DOHH2 (cell line): ENCODE data around the gene SS18L1.

Experiments used
- CTCF ChIP-seq: fragments of 200-600 bp; sonication (generic); IDR thresholded peaks from one replicate; pipeline ENCODE4 v1.5.1; 2014; ENCODE audit warnings: antibody characterized with exemption, mild to moderate bottlenecking, low read depth, low read length; ENCODE audit not compliant: poor library complexity, severe bottlenecking
- EZH2phosphoT487 ChIP-seq: fragments of 200-600 bp; sonication (generic); IDR thresholded peaks from 2 replicates; pipeline ENCODE4 v1.6.1; 2017; ENCODE audit warnings: borderline replicate concordance, mild to moderate bottlenecking, antibody characterized with exemption, low read length, moderate library complexity, mixed read lengths

DNA sequence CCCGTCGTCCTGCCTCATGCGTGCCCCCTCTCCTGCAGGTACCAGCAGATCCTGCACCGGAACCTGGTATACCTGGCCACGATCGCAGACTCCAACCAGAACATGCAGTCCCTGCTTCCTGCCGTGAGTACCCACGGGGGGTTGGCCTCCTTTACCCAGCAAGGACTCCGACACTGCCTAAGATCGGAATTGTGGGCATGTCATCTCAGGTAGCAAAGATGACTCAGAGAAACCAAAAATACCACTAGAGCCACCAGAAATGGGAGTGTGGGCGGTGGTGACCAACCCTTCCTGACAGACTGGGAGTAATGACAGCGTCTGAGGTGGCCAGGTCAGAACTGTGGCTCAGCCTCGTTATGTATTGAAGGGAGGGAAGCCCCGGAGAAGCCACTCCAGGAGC is 16.3 kb downstream of the SS18L1 start:
- TF ChIP-seq CTCF (no peak), EZH2phosphoT487 (no peak)
